Cardiac muscle cell (in vitro differentiated cells and primary cell): ENCODE results near the gene YAE1. TPM values are rescaled to one million over a fixed set of nuclear protein-coding genes. Genes with fewer than 3 reads are reported as not detected.
A peak's percentile ranks its signal among the peaks of the same experiment; 100 is the strongest.

Experiments used
- DNase-seq, 2 donors: peaks; one replicate each; pipeline versions ENCODE4 v3.0.0 to v3.0.0-alpha.2; 2010 to 2017; ENCODE audit warnings: low read depth in 1 of 2, low spot score in 1 of 2
- H3K27ac ChIP-seq: fragments of 200-600 bp; sonication (generic); 2 replicates; pipeline ENCODE4 v1.5.1; 2016
- H3K27me3 ChIP-seq: fragments of 200-600 bp; sonication (generic); 2 replicates; pipeline ENCODE4 v1.6.0; 2016; ENCODE audit warnings: control low read depth
- H3K36me3 ChIP-seq: fragments of 200-600 bp; sonication (generic); 2 replicates; pipeline ENCODE4 v1.5.1; 2016; ENCODE audit warnings: control low read depth
- H3K4me1 ChIP-seq: fragments of 200-600 bp; sonication (generic); 2 replicates; pipeline ENCODE4 v1.8.1; 2017; ENCODE audit warnings: low read depth, mild to moderate bottlenecking, mixed run types
- H3K4me3 ChIP-seq: fragments of 200-600 bp; sonication (generic); 2 replicates; pipeline ENCODE4 v1.5.1; 2016; ENCODE audit warnings: mild to moderate bottlenecking
- H3K9me3 ChIP-seq: fragments of 200-600 bp; sonication (generic); 2 replicates; pipeline ENCODE4 v1.5.1; 2017; ENCODE audit warnings: low read depth, mild to moderate bottlenecking, control low read depth
- CTCF ChIP-seq: IDR thresholded peaks from 2 replicates; pipeline ENCODE4 v1.5.1; 2012; ENCODE audit warnings: low read depth, mild to moderate bottlenecking, low read length
- polyA plus RNA-seq: library from polyadenylated mRNA; unstranded; fragments of >200 nt; fragmentation: Nextera tagmentation; extraction: Ambion mirVana; gene quantifications from 2 replicates; pipeline ENCODE4 v1.2.1, GENCODE V29; 2016
- total RNA-seq: library from RNA; depleted of rRNA; stranded (reverse); fragments of >200 nt; gene quantifications from 2 replicates; pipeline ENCODE4 v1.2.3, GENCODE V29; 2016

The YAE1 gene
- total RNA-seq (29.5 and 33.7 TPM in 2 replicates), polyA plus RNA-seq (44.3 and 50.6 TPM in 2 replicates)

GRCh38 chr7:39566023-39566921 is at the start of gene YAE1:
Gene YAE1, plus strand, starts transcription at chr7:39566404. Its CDS starts 15 bp downstream, at chr7:39566419.
- Histone ChIP-seq H3K4me1 (peaks cover 8% of the 10 kb centered on the region), H3K27ac (peak within 1 kb of the TSS; percentile 85), H3K36me3 (no peaks in the 10 kb centered on the region), H3K9me3 (no peaks in the 10 kb centered on the region), H3K4me3 (peak within 1 kb of the TSS; percentile 64), H3K27me3 (no peaks in the 10 kb centered on the region)
- no peak for TF ChIP-seq CTCF
- peak; percentile 84 to 87 for DNase-seq

GRCh38 chr7:39516498-39516897 is 49.7 kb upstream of the YAE1 start:
- Histone ChIP-seq H3K27me3 (no peaks in the 10 kb centered on the region), H3K4me1 (no peaks in the 10 kb centered on the region)

GRCh38 chr7:39517240-39517639 is 49.0 kb upstream of the YAE1 start:
- no peak overlapping the region for H3K4me3 ChIP-seq
- H3K9me3 ChIP-seq, result no peaks in the 10 kb centered on the region
- no peaks in the 10 kb centered on the region for H3K4me1 ChIP-seq
- DNase-seq, result peak in 1 of 2 donors; percentile 10
- no peak for TF ChIP-seq CTCF
- H3K27me3 ChIP-seq, result no peaks in the 10 kb centered on the region
- no peak overlapping the region for H3K27ac ChIP-seq
- H3K36me3 ChIP-seq, result no peaks in the 10 kb centered on the region

More at GRCh38 chr7:39516498-39516897, 49.7 kb upstream of the YAE1 start:
- Histone ChIP-seq H3K4me3 (no peak overlapping the region), H3K27ac (no peak overlapping the region), H3K36me3 (no peaks in the 10 kb centered on the region), H3K9me3 (no peaks in the 10 kb centered on the region)
- no peak for DNase-seq
- TF ChIP-seq CTCF, result no peak

- H3K9me3 ChIP-seq, result no peaks in the 10 kb centered on the region
- no peak for TF ChIP-seq CTCF
- H3K36me3 ChIP-seq, result no peaks in the 10 kb centered on the region
- H3K4me3 ChIP-seq, result no peak overlapping the region
- H3K4me1 ChIP-seq, result no peaks in the 10 kb centered on the region
- H3K27me3 ChIP-seq, result no peaks in the 10 kb centered on the region
- no peak overlapping the region for H3K27ac ChIP-seq
- peak in 1 of 2 donors; percentile 52 for DNase-seq
These were observed 40.3 kb upstream of the YAE1 start for GRCh38 chr7:39525926-39526325.

- Histone ChIP-seq H3K4me1 (no peaks in the 10 kb centered on the region), H3K27me3 (no peaks in the 10 kb centered on the region), H3K9me3 (no peaks in the 10 kb centered on the region), H3K27ac (no peak overlapping the region), H3K36me3 (no peaks in the 10 kb centered on the region), H3K4me3 (no peak overlapping the region)
- DNase-seq, result no peak
- TF ChIP-seq CTCF, result no peak
These were observed 39.5 kb upstream of the YAE1 start for GRCh38 chr7:39526666-39527065.
